ENCODE data around the gene FCN3.

FCN3 gene

GRCh38 chr1:27383039-27383605, 8.5 kb upstream of the FCN3 start, which contains the start of gene CD164L2:
Gene CD164L2 (minus strand): TSS chr1:27383333. CDS start chr1:27383239, 94 bp downstream.
- Histone ChIP-seq H3K27me3 (no peaks in the 10 kb centered on the region), H3K36me3 (no peaks in the 10 kb centered on the region), H3K4me1 (no peaks in the 10 kb centered on the region), H3K4me3 (ENCODE audit: low read depth, low read length) (no peak within 1 kb of the TSS), H3K9me3 (no peaks in the 10 kb centered on the region)
- no peak for TF ChIP-seq CTCF (IDR thresholded peaks at IDR 0.05; ENCODE audit: low read depth, low read length)
- DNase-seq = no peak

DNA sequence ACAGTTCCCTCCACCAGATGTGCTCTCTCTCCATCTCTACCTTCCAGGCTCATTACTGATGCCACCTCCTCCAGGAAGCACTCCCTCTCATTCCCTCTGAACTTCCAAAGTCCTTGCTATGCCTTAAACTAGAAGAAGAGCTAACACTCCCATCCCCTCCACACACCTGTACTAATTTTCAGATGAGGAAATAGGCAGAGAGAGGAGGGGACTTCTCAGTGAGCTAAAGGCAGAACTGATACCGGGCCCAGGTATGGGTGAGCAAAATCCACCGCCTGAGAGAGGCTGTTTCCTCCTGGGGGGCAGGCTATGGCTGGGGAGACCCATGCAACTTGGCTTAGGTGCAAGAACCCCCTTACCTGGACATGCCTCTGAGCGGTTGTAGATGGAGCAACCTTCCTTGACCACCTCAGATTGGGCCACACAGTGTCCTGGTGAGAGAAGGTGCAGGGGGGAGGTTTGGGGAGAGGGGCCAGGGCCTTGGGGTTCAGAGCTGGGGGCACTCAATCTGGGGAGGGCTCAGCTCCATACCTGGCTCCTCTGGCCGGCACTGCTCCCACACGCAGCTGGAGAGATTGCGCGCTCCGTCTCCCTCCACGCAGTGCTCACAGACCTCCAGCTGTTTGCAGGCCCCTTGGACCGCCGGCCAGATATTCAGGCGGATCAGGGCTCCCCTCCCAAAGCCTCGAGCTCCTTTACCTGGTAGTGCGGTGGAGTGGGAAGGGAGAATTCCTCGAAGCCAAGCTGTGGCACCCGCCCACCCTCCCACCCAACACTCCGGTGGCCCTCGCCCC, 7.5 kb upstream of the FCN3 start:
- no peak overlapping the region for H3K4me3 ChIP-seq (ENCODE audit: low read depth, low read length)
- no peak for TF ChIP-seq CTCF (IDR thresholded peaks at IDR 0.05; ENCODE audit: low read depth, low read length)
- no peaks in the 10 kb centered on the region for H3K4me1 ChIP-seq
- H3K27me3 ChIP-seq = no peaks in the 10 kb centered on the region
- no peak for DNase-seq
- no peaks in the 10 kb centered on the region for H3K36me3 ChIP-seq
- no peaks in the 10 kb centered on the region for H3K9me3 ChIP-seq

DNA sequence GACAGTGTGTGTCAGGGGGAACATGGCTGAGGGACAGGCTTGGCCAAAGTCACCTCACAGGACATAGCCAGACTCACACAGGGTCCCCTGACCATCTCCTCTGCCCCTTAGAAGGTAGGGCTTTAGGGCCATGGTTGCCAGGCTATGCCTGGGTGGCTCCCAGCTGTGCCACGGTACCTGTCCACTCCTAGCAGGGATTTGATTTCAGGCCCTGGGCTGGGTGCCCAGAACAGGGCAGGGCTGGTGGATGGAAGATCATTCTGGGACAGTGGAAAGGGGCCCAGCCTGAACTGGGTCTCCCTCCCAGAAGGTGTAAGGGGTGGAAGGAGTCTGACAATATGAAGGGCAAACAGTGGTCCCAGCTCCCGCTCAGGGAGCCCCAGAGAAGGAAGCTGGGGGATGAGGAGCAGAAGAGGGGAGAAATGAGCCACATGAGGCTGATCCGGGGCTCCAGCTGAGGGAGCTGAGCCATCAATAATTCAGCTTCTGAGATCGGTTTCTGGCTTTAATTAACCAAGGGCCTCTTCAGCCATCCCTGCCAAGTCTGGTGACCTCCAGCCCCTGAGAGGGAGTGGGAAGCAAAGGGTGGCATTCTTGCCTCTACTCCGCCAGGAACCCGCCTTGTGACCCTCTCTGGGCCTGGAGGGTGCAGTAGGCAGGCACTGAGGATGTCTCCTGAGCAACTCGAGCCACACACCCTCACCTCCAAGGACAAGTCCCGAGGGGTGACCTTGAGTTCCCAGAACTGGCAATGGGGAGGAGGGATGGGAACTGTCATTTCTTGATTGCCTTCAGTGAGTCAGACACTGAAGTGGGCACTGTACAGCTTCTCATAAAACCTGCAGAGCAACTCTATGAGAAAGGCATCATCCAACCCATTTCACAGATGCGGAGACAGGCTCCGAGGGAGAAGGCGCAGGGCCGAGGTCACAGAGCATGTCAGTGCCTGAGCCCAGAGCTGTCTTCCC, 6.4 kb upstream of the FCN3 start:
- no peak overlapping the region for H3K4me3 ChIP-seq (ENCODE audit: low read depth, low read length)
- no peak for DNase-seq
- no peaks in the 10 kb centered on the region for H3K4me1 ChIP-seq
- no peaks in the 10 kb centered on the region for H3K27me3 ChIP-seq
- H3K9me3 ChIP-seq = no peaks in the 10 kb centered on the region
- no peak for TF ChIP-seq CTCF (IDR thresholded peaks at IDR 0.05; ENCODE audit: low read depth, low read length)
- no peaks in the 10 kb centered on the region for H3K36me3 ChIP-seq

DNA sequence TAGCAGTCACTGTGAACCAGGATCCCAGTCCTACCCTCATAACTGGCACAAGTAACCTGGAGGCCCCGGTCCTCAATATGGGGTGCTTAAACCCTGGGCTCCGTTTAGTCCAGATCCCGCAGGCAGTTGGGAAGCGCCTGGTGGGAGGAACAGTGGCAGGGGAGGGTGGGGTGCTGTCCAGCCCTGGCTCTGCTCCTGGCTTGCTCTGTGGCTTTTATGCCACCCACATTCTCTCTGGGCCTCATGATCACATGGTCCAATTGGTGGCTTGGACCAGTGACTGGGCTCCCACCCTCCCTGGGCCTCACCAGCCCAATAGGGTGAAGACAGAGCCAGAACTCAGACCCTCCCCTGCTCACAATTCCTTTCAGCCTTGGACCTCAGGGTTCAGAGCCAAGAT, 5.6 kb upstream of the FCN3 start:
- Histone ChIP-seq H3K4me3 (ENCODE audit: low read depth, low read length) (no peak overlapping the region), H3K27me3 (no peaks in the 10 kb centered on the region), H3K4me1 (no peaks in the 10 kb centered on the region), H3K9me3 (no peaks in the 10 kb centered on the region), H3K36me3 (no peaks in the 10 kb centered on the region)
- TF ChIP-seq CTCF (IDR thresholded peaks at IDR 0.05; ENCODE audit: low read depth, low read length) = no peak
- DNase-seq = no peak

DNA sequence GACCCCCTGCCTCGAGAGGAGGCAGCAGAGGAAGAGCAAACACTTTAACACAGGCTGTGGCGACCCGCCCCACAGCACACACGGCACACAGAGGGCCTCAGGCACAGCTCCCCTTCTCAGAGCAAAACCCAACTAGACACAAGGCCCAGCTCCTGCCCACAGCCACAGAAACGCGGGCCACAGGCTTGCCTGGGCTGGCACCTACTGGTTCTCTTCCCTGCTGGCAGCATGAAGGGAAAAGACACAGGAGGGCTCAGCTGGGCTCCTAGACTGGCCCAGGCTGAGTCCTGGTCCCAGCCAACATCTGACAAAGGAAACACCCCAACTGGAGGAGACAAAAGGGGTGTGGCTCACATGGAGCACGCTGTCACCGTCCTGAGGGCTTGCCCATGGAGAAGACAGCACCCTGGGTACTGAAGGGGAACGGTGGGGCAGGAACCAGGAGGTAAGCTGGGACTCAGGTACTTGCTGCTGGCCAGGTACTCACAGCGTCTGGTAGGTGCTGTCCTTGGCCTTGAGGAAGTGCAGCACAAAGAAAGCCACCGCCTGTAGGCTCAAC, 5.0 kb upstream of the FCN3 start:
- TF ChIP-seq CTCF (IDR thresholded peaks at IDR 0.05; ENCODE audit: low read depth, low read length) = no peak
- Histone ChIP-seq H3K9me3 (no peaks in the 10 kb centered on the region), H3K36me3 (no peaks in the 10 kb centered on the region), H3K4me1 (no peaks in the 10 kb centered on the region), H3K27me3 (no peaks in the 10 kb centered on the region), H3K4me3 (ENCODE audit: low read depth, low read length) (no peak overlapping the region)
- no peak for DNase-seq

All from BE2C (cell line).